ENCODE results near the gene FAM20C.
"Not testable (repeated sequence)": the region's sequence is repeated elsewhere in the genome, so short reads cannot be mapped to it uniquely, and the experiment has no call there.

Gene FAM20C

DNA sequence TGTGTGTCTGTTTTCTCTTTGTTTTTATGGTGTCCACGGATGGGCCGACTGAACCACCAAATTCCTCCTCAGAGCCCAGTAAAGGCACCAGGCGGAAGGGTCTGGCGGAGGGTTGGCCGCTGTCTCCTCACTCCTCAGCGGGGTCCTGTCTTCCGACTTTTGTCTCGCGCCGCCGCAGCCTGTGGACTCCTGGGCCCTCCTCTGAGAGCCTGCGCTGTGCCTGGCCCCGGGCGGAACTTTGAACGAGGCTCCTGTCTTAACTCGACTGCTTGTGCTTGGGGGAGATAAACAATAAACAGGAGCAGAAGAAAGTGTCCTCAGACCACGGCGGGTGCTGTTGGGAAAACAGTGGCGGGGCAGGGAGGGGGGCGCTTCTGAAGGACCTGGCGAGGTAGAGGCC, 2.2 kb upstream of the FAM20C start:
- DNase-seq = no peak

DNA sequence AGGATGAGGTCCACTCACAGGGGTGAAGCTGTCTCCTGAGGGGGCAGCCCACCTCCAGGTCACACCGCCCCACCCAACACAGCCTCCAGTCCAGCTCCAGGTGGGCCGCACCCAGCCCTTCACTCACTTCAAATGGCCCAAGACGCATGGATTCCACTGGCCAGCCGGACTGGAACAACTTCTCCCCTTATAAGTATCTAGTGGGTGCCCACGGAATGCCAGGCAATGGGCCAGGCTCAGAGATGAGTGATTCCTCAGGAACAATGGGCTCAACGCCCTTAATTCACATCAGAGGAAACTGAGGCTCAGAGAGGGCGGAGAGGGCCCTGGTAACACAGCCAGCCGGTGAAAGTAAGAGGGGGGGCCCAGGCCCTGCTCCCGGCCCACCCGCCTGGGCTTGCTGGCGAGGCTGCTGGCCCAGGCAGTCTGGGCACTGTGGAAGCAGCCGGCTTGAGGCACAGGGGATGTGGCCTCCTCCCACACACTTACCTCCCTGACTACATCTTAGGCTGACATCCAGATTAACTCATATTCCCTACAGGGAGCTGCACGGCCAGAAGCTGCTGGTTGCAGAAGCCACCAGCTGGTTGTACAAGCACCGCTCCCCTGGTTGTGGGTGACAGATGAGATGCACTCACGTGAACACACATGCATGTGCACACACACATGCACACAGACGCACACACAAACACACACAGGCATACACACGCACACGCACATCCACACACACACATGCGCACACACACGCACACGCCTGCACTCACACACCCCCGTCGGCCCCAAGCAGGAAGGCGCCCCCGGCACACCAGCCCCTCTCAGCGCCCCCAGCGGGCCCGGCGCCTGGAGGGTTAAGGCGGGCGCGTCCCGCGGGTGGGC, 1.0 kb upstream of the FAM20C start:
- DNase-seq = peak in 20 of 56 donors; percentile 16 to 74 (median 54)

DNA sequence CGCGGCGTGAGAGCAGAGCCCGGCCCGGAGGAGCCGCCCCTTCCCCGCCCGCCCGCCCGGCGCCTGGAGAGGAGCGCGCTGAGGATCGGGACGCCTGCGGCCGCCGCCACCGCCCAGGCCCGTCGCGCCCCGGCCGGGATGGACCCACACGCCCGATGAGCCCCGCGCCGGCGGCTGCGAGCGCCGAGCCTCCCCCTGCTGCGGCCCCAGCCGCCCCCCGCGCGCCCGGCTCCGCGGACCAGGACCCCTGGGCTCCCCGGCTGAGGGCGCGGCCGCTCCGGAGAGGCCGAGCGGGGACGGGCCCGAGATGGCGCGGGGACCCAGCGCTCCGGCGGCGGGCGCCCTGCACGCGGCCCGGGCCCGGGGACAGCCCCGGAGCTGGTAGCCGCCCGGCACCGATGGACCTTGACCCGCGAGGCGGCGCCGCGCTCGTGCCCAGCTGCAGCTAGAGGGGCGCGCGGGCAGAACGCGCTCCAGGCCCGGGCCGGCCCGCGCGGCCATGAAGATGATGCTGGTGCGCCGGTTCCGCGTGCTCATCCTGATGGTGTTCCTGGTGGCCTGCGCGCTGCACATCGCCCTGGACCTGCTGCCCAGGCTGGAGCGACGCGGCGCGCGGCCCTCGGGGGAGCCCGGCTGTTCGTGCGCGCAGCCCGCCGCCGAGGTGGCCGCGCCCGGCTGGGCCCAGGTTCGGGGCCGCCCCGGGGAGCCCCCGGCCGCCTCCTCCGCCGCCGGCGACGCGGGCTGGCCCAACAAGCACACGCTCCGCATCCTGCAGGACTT, 520 bp downstream of the FAM20C start:
- DNase-seq = peak in 2 of 56 donors; percentile 22 to 43

- peak in 11 of 56 donors; percentile 12 to 54 (median 25) for DNase-seq
These were observed 1.3 kb downstream of the FAM20C start for GRCh38 chr7:193481-194251.

DNA sequence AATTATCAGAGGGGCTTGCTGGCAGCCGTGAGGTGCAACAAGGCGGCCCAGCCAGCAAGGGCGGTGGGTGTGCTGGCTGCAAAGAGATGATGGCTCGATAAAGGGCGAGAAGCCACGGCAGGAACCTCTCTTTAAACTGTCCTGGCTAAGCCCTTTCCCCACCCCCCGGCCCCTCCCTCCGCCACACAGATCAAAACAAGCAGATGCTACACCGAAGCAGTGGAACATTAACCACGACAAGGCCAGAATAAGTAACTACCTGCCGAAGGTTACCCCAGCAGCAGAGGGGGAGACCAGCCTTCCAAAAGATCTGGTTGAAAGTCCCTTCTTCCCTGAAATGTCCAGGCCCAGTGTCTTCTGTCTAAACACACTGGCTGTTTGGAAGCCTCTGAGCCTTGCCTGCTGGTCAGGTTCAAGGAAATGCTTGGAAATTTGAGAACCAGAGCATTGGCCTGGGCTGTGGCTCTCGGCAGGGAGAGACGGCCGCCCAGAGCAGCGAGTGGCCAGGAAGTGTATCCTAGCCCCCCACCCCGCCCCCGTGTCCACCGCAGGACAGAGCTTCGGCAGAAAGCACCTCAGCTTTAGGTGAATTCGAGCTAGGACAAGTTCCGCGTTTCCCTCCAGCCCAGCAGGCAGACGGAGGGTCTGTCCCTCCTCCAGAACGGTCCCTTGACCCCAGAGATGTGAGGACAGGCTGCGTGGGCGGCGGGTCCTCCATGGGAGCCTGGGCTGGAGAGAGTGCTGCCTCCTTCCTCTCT, 2.1 kb downstream of the FAM20C start:
- DNase-seq = peak in 1 of 56 donors; percentile 16

DNA sequence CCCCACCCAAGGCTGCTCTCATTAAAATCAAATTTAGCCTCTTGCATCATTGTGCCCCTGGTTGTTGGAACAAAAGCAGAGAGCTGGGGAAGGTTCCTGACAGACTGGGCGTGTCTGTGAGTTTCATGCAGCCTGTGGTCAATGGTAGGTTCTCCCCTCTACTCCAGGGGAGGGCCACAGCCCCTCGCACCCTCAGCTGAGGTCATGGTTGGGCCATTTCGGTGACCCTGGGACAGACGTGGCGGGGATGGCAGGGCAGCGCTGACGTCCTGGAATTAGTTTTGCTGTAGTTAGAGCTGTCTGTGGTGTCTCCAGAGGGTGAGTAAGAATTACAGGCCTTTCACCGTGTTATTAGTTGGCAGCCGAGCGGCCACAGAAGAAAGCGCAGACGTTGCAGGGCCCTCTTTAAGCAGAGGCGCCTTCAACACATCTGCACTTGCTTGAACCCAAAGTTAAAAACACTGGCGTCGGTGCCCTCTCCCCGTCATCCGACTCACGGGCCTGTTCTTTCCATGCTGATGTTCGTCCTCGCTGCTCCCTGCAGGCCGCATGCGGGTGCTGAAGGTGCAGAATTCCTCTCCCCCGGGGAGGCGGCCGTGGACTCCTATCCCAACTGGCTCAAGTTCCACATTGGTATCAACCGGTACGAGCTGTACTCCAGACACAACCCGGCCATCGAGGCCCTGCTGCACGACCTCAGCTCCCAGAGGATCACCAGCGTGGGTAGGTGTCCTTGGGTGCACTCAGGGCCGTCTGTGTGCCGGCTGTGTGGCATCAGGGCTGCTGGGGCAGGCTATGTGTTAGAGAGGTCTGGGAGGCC, 2.8 kb downstream of the FAM20C start:
- DNase-seq = no peak

DNA sequence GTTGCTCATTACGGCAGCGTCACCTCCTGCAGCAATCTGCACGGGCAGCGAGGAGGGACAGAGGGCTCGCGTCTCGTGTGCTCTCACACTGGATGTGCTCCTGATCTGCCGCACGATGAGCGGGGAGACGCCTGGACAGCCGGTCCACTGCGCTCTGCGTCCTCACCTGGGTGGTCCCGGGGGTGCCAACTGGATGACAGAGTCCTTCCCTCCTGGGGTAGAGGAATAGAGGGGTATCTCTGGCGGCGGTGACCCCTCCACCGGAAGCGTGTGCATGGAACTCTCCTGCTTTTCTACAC, 3.4 kb downstream of the FAM20C start:
- DNase-seq = no peak

DNA sequence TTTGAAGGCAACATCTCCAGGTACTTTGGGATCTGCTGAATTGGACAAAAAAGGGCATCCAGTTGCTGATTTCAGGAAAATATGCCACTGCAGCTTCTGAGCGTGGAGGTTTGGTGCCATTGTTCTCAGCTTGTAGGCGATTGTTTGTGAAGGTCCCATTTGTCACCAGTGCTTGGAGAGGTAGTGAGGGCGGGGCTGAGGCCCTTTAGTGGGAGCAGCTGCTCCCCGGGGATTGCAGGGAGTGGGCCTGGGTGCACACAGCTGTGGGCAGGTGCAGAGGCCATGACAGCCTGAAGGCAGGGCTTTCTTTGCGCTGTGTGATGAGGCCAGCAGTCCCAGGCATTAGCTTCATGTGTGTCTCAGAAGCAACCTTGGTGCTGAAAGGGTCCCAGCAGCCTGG, 3.9 kb downstream of the FAM20C start:
- DNase-seq = no peak

GRCh38 chr7:196778-197321, 4.5 kb downstream of the FAM20C start:
- no peak for DNase-seq

DNA sequence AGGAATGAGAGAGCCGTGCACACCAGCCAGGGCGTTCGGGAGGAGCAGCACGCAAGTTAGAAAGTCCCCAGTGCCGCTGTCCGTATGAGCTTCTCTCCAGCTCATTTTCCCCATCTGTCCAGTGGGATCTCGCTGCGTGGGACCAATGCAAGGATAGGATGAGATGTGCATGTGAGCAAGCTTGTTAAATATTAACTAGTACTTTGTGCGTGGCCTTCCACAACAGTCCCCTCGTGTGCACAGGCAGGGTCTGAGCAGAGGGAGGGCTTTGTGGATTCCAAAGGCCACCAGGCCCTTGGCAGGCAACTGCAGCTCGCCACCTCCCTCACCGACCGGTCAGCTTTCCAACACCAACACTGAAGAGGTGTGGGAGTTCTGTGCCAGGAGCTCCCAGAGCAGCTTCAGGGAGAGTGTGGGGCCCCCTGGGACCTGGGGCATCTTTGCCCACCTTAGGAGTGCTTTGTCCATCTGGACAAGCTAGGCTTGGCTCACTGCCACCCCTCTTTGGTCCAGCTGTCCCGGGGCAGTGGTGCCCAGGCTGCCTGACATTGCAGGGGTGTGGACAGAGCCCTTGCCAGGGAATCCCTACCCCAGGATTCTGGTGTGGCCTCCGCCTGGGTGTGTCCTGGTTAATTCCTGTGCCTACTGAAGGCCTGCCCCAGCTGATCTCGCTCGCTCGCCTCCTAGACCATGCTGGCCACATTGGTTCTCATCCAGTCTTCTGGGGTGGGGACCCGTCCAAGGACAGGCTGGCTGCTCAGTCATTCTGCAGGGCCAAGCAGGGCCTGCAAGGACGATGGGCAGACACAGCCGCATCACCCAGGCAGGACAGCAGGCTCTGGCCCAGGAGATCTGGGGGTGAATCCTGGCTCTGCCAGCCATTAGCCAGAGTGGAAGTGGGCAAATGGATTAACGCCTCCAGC, 5.3 kb downstream of the FAM20C start:
- DNase-seq = no peak

DNA sequence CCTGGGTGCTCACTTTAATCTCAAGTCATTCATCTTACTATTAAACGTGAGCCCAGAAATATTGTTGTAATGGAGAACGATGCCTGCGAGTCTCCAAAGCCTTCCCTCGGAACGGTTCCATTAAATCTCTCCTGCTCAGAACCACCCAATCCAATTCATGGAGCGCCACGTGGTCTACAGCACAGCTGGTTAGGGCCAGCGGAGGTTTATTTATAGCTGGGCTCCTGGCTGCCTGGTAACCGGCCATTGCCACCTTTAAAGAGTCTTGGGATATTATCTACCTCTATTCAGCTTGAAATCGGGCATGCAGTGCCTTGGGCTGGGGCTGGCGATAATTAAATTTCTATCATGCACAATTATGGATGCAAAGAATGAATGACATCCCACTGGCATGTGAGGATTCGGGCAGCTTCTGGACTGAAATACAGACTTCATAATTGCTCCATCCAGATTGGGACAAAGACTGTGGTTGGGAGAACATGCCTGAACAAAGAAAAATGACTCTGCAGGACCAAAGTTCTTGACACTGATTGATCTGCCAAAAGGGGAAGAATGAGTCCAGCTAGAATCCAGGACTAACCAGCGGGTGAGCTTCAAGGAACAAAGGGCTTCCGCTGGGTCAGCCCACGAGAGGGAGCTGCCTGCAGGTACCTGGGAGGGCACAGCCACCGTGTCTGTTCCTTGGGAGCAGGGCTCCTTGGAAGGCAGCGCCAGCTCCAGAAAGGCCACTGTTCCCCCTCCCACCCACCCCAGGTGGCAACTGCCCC, 7.3 kb downstream of the FAM20C start:
- peak in 2 of 56 donors; percentile 13 to 15 for DNase-seq

DNA sequence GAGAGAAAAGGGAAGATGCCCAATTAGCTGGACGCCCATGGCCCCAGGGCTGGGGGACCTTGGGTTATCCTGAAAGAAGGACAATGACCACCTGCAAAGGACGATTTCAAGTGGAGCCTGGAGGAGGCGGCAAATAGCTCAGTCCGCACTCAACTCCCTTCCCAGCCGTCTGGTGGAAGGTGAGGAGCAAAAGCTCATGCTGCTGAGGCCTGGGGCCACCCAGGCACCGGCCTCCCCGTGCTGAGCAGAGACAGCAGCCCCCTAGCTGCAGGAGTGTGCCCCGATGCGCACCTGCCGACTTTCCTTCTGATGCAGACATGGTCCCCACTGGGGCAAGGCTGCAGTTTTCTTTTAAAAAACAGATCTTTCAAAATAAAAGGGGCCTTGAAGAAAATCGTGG, 7.9 kb downstream of the FAM20C start:
- no peak for DNase-seq

- DNase-seq = no peak
These were observed 8.3 kb downstream of the FAM20C start for GRCh38 chr7:200704-201103.

DNA sequence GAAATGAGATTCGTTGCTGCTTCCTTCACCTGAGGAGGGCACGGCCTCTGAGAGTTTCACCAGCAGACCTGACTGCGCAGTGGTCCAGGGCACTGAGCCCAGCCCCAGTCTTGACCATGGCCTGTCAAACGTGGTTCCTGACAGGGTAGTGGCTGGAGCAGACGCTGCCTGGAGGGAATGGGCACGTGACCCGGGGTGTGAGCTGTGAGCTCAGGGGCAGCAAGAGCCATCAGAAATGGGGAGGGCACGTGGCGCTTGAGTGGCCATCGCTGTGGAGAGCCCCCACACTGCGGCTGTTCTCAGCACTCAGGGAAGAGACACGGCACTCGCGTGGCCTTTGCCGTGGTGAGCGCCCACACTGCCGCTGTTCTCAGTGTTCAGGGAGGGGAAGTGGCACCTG, 12.0 kb downstream of the FAM20C start:
- no peak for DNase-seq

DNA sequence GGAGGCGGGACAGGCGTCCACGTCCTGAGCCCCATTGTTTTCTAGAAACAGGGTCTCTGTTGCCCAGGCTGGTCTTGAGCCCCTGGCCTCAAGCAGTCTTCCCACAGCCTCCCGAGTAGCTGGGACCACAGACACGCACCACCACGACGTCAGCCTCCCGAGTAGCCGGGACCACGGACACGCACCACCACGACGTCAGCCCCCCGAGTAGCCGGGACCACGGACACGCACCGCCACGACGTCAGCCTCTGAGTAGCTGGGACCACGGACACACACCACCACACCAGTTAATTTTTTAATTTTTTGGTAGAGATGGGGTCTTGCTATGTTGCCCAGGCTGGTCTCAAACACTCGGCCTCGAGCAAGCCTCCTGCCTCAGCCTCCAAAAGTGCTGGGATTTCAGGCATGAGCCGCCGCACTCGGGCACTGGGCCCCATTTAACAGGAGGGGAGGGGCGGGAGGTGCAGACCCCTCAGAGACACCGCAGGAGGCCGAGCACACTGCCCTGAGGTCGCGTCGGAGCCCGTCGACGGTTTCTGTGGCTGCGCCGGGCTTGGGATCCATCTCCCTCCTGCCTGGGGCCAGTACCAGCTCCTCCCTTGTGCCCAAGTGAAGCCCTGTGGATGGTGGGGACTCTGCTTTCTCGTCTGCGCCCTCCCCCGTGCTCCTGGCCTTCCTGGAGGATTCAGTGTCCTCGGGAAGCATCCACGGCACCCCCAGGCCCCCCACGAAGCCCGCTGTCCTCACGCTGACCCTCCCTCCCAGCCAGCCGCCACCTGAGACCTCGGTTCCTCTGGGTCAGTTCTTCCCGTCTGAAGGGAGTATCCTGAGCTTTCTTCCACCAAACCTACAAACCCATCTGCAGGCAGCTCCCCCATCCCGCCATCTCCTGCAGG, 13.0 kb downstream of the FAM20C start:
- DNase-seq = peak in 9 of 56 donors; percentile 3 to 49 (median 26)

GRCh38 chr7:206351-206750, 14.0 kb downstream of the FAM20C start:
- DNase-seq = not testable (repeated sequence)

Measured in amygdala (tissue), 56 donors.